ENCODE results near the gene CTU1.

The CTU1 gene

GRCh38 chr19:51131780-51132680, 23.8 kb upstream of the CTU1 start:
- DNase-seq: no peak

DNA sequence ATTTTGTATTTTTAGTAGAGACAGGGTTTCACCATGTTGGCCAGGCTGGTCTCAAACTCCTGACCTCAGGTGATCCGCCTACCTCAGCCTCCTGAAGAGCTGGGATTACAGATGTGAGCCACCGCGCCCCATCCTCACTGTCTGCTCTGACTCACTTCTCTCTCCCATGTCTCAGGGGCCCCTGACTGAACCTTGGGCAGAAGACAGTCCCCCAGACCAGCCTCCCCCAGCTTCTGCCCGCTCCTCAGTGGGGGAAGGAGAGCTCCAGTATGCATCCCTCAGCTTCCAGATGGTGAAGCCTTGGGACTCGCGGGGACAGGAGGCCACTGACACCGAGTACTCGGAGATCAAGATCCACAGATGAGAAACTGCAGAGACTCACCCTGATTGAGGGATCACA, 21.5 kb upstream of the CTU1 start:
- DNase-seq: no peak

DNA sequence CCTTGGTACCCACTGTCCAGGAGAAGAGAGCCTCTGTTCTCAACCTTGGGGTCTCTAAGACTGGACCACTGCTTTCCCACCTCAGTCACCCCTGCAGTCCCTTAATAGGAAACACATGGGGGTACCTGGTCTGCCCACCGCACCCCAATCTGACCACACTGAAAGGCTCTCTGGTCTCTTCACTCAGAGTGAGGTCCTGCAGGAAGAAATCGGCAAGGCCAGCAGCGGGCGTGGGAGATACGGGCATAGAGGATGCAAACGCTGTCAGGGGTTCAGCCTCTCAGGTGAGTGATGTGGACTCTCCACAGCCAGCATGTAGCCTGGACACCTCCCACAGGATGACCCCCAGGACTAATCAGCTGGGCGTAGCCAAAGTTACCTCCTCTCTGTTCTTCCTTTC, 20.0 kb upstream of the CTU1 start:
- DNase-seq: no peak

GRCh38 chr19:51127755-51128154, 19.5 kb upstream of the CTU1 start:
- DNase-seq: no peak

DNA sequence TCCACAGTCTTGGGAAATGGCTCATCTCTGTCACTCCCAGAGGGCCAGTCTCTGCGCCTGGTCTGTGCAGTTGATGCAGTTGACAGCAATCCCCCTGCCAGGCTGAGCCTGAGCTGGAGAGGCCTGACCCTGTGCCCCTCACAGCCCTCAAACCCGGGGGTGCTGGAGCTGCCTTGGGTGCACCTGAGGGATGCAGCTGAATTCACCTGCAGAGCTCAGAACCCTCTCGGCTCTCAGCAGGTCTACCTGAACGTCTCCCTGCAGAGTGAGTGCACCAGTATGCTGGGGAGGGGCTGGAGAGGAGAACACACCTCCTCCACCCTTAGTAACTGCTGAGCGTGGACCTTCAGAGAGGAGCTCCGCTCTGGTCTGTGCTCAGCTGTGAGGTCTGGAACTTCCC, 18.8 kb upstream of the CTU1 start:
- no peak for DNase-seq

- no peak for DNase-seq
These were observed 17.3 kb upstream of the CTU1 start for GRCh38 chr19:51125421-51126075.

- DNase-seq: no peak
These were observed 16.5 kb upstream of the CTU1 start, which contains the start of gene SIGLEC9 for GRCh38 chr19:51124729-51125128. Gene SIGLEC9, plus strand, starts transcription at chr19:51124906. Its CDS starts 69 bp downstream, at chr19:51124975.

- DNase-seq: no peak
These were observed 16.0 kb upstream of the CTU1 start for GRCh38 chr19:51124216-51124615.

DNA sequence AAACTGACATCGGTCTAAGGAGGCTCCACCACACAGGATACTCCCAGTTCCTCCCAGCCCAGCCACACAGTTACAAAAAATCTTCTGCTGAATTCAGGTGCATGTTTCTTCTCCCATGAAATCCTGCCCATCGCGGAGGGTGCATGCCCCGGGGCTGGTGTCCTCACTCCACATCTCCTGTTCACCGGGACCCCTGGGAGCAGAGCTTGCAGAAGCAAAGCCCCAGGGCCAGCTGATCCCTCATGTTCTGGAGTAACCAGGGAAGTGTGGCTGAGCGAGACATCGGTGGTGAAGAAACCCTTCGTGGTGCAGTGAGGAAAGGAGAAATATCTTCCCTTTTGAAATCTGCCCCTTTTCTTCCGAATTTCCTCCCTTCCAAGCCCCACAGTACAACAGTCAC, 15.6 kb upstream of the CTU1 start:
- DNase-seq: no peak

GRCh38 chr19:51123381-51123800, 15.2 kb upstream of the CTU1 start:
- DNase-seq: no peak

- no peak for DNase-seq
These were observed 14.1 kb upstream of the CTU1 start for GRCh38 chr19:51122112-51122981.

GRCh38 chr19:51121257-51121656, 13.0 kb upstream of the CTU1 start:
- no peak for DNase-seq

DNA sequence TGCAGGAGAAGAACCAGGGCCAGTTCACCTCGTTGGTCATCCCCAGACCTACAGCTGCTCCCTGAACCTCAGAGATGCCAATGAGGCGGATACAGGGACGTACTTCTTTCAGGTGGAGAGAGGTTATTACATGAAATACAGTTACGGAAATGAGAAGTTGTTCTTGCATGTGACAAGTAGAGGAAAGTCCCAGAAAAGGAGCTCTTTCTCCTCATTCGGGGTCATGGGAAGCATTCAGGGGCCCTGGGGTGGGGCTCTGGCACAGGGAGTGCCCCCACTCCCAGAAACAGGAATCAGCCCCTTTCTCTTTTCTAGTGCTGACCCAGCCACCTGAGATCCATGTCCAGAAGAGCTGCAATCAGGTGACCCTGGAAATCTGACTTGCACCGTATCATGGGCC, 12.0 kb upstream of the CTU1 start:
- no peak for DNase-seq

DNA sequence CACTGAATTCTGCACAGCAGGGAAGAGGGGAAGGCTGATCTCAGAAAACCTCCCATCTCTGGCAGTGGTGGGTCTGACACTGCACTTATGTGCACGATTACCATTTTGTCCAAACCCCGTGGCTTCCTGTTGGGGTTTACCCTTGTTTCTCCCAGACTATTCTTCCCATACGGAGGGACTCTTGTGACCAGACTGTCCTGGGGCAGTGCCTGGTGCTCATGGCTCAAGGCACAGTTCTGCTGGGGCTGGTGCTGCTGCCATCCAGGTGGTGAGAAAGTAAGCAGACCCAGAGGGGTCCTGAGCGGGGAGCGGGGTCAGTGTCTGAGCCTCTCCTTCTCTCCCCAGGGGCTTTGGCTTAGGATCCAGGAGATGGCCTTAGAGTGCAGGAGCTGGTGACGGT, 11.4 kb upstream of the CTU1 start:
- DNase-seq: no peak

DNA sequence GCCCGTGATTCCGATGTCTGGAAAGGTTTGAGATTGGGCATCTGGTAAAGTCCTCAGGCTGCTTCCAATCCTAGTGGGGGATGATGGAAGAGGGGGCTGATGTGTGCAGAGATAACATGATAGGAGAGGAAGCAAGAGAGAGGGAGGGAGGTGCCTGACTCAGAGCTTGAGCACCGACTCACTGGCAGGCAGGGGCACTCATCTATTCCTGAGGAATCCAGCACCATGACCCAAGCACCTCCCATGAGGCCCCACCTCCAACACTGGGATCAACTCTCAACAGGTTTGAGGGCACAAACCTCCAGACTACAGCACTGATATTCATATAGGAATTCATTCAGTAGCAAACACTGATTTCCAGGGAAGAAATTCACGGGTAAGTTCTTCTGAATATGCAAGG, 10.9 kb upstream of the CTU1 start:
- DNase-seq: no peak

- no peak for DNase-seq
These were observed 8.6 kb upstream of the CTU1 start for GRCh38 chr19:51116736-51117286.

DNA sequence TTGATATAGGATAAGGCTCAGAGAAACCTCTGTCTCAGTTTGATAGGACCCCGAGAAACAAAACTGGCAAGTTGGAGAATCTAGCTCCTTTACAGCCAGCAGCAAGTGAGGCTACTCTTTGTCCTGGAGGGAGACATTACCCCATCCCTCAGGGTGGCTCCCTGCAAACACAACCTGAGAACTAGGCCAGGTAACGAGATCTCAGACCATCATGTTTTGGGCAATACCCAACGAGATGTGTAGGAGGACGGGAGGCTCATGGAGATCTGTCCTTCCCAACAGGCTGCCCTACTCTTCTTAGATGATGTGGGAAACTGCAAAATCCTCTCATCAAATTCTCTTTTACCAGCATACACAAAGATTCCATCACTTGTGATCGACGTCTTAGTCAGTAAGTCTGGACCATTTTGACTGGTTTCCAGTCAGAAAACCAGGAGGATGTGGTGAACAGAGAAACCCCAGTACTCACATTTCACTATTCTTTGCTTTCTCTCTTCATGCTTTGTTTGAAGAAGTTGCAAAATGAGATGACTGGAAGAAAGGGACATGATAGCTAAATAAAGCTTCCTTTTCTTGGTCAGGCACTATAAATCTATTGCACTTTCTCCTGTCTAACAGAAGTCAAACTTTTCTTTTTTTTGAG, 6.0 kb upstream of the CTU1 start:
- no peak for DNase-seq

- DNase-seq: no peak
These were observed 3.4 kb upstream of the CTU1 start for GRCh38 chr19:51111606-51112005.

DNA sequence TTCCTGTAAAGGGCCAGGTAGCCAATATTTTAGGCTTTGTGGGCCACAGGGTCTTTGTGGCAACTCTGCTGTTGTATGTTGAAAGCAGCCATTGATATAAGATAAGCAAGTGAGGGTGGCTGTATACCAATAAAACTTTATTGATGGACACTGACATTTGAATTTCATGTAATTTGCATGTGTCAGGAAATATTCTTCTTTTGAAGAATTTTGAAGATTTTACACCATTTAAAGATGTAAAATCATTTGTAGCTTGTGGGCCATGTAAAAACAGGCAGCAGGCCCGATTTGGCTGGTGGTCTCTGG, 2.4 kb upstream of the CTU1 start:
- no peak for DNase-seq

DNA sequence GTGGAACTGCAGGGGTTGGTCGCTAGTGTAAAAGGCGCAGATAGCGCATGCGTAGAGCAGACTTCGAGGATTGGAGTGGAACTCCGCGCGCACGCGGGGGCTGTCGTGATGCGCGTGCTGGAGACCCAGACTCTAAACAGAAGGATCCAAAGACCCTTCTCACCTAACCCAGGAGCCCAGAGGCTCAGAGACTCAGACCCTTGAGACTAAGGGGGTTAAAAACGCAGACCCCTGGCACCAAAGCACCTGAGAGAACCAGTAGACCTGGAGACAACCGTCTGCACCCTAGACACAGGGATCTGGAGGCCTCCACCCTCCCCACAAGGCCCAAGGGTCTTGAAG, 567 bp upstream of the CTU1 start:
- DNase-seq: no peak

DNA sequence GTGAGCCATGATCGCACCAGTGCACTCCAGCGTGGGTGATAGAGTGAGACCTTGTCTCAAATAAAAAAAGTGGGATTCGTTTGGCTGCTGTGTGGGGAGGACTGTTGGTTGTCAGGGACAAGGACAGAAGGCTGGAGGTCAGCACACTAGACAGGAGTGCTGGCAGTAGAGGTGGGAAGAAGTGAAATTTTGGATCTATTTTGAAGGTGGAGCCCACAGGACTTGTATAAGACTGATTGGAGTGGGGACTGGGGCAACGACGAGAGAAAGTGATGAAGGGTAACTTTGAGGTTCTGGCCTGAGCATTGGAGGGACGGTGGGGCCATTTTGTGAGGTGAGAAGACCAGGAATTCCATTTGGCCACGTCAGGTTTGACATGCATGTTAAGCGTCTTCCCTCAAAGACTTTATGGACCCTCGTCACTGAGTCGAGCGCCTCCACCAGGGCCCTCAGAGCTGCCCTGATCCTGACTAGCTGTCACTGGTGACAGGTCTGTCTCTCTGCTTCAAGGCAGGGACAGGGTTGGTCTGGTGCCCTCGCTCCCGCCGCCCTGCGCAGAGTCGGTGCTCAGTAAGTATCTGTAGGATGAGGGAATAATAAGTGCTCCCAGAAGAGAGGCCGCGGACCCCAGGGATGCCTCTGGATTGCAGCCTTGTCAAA, 673 bp downstream of the CTU1 start:
- DNase-seq: no peak

GRCh38 chr19:51103926-51104341, 4.3 kb downstream of the CTU1 start:
- DNase-seq: no peak

All from NCI-H345 (cell line).